ENCODE results near the gene ACTG2.

GRCh38 chr2:73938718-73939352 is 46.0 kb downstream of the ACTG2 start:
- TF ChIP-seq CTCF (IDR thresholded peaks at IDR 0.05): no peak
- no peak for TF ChIP-seq POLR2A (IDR thresholded peaks at IDR 0.05)

All from uterus (tissue), 2 donors.